KOPT-K1 (cell line): Measurements from ENCODE around the gene ELAVL2.

Source experiments
- H3K27ac ChIP-seq: fragments of 200-600 bp; sonication (generic); 2 replicates; pipeline ENCODE4 v1.5.1; 2016; ENCODE audit warnings: antibody characterized with exemption, mild to moderate bottlenecking, low read depth, low read length; ENCODE audit not compliant: poor library complexity, severe bottlenecking
- H3K36me3 ChIP-seq: fragments of 200-600 bp; sonication (generic); 2 replicates; pipeline ENCODE4 v1.5.1; 2017; ENCODE audit warnings: antibody characterized with exemption, mild to moderate bottlenecking, low read length, moderate library complexity; ENCODE audit not compliant: insufficient read depth
- H3K9me3 ChIP-seq: fragments of 200-600 bp; sonication (generic); 2 replicates; pipeline ENCODE4 v1.5.1; 2017; ENCODE audit warnings: antibody characterized with exemption, low read length, mild to moderate bottlenecking; ENCODE audit not compliant: insufficient read depth, poor library complexity, severe bottlenecking

The ELAVL2 gene

DNA sequence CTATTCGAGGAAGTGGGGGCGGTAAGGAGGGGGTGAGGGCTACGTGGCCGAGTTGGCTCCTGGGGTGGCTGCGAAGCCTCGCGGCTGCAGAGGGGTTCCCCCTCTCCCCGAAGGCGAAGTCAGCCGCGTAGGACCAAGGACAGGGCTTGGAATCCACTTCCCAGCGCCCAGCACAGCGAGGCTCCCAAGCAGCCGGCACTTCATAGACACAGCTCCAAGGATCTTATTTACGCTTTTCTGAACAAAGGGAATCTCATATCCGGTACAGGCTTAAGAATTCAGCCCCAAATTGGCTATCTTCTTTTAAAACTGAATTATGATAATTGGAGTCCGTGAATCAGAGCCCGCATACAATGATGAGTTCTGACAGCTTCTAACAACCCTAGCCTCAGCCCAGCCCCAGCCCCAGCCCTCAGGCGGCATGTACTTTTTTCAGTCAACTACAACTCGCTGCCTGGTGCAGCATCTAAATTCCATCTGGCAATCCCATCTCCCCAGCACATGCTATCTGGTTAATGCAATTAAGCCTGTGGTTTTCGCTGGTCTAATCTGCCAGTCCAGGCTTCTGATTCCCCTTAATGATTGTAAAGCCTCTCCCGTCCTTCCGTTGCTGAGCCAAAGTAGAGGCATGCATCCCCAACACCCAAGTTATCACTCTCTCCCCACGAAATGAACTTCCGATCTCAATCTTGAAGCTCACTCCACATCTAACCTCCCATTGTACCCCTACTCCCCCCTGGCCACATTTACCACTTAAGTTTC is 1.0 kb downstream of the ELAVL2 start:
- Histone ChIP-seq H3K36me3 (no peaks in the 10 kb centered on the region), H3K27ac (no peak overlapping the region), H3K9me3 (peaks cover 10% of the 10 kb centered on the region)

- H3K27ac ChIP-seq: no peak overlapping the region
- no peaks in the 10 kb centered on the region for H3K36me3 ChIP-seq
- H3K9me3 ChIP-seq: peaks cover 10% of the 10 kb centered on the region
Measured at GRCh38 chr9:23823986-23824829, 1.8 kb downstream of the ELAVL2 start.

GRCh38 chr9:23823269-23823668 is 2.8 kb downstream of the ELAVL2 start:
- no peaks in the 10 kb centered on the region for H3K36me3 ChIP-seq
- H3K27ac ChIP-seq: no peak overlapping the region
- peaks cover 10% of the 10 kb centered on the region for H3K9me3 ChIP-seq

DNA sequence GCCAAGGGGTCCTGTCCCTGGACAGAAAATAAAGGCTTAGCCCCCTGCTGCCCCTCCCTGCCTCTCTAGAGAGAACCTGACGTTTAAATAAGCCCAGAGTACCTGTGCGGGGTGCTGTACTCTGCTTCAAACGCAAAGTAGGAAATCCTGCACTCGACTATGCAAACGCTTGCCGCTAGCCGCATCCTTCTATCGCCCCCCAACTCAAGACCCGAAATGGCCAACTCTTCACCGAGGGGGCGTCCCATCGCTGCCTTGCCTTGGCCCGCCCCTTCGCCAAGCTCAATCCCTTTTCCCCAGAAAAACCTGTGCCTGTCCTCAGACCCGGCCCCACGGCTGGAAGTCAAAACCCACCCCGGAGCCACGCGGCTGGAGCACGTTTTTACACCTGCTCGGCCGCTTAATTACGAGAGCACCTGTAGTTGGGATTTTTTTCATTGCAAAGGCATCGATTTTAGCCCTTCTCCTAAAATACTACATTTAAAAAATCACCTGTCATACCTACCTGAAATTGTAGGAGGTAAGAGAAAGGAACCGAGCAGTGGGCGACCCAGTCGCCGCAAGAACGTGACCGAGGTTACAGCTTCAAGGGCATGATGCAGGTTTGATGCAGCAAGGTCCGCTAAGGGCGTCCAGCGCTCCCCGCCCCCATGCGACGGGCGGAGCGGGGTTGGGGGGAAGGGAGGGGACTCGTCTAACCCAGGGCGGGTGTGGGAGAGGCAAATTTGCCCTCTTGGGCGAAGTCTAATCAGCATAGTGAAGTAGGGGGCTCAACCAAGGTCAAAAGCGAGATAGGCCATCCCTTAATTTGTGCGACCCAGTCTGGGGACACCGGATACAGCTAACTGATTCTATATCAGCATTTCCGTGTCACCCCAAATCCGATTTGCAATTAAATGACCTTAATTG is 3.5 kb downstream of the ELAVL2 start:
- Histone ChIP-seq H3K9me3 (peaks cover 10% of the 10 kb centered on the region), H3K27ac (no peak overlapping the region), H3K36me3 (no peaks in the 10 kb centered on the region)

DNA sequence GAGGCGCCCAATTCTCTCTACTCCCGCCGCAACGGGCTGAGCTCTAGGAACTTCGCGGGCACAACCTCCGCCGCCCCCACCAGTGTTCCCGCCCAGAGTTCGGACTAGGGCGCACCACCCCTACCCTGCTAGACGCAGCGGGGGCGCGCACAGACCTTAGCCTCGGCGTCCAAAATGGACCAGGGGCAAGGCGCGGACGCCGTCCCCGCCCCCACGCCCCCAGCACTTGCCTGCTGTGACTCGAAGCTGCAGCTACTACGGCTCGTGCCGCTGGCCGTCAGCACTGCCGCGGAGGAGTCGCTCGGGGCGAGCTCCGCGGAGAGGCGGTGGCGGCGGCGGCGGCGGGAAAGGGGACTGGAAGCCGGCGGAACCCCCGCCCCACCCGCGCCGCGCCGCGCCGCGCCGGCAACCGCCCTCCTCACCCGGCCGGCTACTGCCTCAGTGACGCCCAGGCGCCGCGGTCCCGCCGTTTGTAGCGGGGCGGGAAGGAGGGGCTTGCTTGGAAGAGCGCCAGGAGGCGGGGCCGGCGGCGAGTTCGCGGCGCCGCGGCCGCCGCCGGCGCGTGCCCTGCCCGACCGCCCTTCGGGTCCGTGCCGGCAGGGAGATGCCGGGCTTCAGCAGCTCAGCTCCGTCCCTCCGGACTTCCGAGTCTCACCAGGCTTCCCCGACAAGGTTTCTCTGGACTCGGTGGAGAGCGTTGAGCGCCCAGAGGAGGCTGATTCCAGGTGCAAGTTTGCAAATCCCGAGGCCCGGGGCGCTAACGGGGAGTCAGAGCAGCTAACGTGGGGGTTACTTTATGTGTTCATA is 4.5 kb downstream of the ELAVL2 start:
- H3K27ac ChIP-seq: no peak overlapping the region
- H3K36me3 ChIP-seq: no peaks in the 10 kb centered on the region
- peaks cover 10% of the 10 kb centered on the region for H3K9me3 ChIP-seq

DNA sequence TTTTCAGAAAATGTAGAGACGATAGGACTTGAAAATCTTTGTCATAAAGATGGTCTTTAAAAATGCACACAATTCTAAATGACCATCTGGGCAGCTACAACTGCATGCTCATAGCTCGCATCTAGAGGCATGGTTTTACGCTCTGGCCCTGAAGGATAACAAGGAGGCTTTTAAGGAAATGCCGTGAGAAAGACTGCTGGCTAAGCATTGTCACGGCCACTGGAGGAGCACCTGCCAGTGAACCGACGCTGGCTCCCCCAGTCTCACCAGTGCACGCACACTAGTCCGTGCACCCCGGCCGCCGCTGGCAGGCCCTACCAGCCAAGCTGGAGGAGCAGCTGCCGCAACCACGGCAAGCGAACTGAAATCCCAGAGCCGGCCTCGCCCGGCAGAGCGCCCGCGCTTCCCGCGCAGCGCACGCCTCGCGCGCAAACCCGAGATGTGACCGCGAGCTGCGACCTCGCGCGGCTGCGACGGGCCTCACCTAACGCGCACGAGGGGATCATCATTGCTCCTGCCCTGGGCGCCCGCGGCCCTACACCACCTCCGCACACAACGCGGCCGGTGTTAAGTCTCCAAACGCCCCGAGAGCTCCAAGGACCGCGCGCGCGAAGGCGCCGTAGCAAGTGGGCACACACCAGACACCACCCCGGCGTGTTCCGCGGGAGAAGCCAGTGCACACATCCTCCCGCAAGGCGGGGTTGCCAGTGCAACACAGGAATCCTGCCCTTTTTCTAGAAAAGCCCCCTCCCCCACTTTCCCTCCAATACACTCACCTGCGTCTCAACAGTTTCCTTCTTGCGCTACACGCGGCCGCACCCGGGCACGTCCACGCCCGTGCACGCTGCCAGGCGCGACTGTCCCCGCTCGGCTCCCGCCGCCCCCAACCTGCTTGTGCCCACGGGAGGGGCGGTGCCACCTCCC is 5.3 kb downstream of the ELAVL2 start:
- peaks cover 10% of the 10 kb centered on the region for H3K9me3 ChIP-seq
- no peak overlapping the region for H3K27ac ChIP-seq
- no peaks in the 10 kb centered on the region for H3K36me3 ChIP-seq

- no peak overlapping the region for H3K27ac ChIP-seq
- H3K36me3 ChIP-seq: no peaks in the 10 kb centered on the region
- peaks cover 4% of the 10 kb centered on the region for H3K9me3 ChIP-seq
Measured at GRCh38 chr9:23819403-23819802, 6.6 kb downstream of the ELAVL2 start.

GRCh38 chr9:23814243-23814642 is 11.8 kb downstream of the ELAVL2 start:
- Histone ChIP-seq H3K27ac (no peak overlapping the region), H3K9me3 (no peaks in the 10 kb centered on the region)

GRCh38 chr9:23812673-23813072 is 13.4 kb downstream of the ELAVL2 start:
- Histone ChIP-seq H3K36me3 (no peaks in the 10 kb centered on the region), H3K9me3 (no peaks in the 10 kb centered on the region), H3K27ac (no peak overlapping the region)

More at GRCh38 chr9:23814243-23814642, 11.8 kb downstream of the ELAVL2 start:
- no peaks in the 10 kb centered on the region for H3K36me3 ChIP-seq

DNA sequence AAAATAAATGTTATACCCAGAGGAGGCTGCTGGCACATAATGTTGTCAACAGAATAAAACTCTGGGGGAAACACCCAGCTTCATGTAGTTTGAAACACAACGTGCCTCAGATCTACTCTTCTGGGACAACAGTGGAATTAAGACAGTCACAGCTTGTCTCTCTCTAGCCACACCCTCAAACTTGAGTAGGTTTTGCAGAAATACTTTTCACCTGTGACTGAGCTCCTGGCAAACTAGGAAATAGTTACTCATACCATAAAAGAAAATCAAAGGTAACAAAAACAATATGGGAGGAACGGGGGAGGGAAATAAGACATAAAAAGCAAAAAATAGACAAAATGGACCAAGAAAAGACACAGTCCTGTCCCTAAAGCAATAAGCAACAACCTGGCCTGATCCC is 14.4 kb downstream of the ELAVL2 start:
- H3K9me3 ChIP-seq: no peaks in the 10 kb centered on the region
- no peak overlapping the region for H3K27ac ChIP-seq
- no peaks in the 10 kb centered on the region for H3K36me3 ChIP-seq

GRCh38 chr9:23803216-23803615 is 22.8 kb downstream of the ELAVL2 start:
- Histone ChIP-seq H3K9me3 (no peaks in the 10 kb centered on the region), H3K27ac (no peak overlapping the region), H3K36me3 (no peaks in the 10 kb centered on the region)

DNA sequence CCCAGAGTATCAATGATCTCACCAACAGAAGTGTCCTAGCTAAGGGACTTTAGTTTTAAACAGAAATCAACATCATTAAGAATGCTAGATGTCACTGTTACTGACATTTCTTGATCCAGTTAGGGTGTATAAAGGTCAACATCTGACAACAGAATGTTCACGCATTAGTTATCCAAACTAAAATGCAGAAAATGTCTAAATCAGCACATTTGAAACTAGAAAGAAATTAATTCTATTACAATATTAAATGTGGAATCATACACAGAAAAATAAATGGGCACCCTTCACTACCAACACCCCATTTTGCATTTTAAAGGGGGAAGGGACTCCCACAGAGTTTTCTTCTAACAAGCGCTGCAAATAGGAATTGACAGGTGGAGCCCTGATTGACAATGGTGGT is 24.5 kb downstream of the ELAVL2 start:
- Histone ChIP-seq H3K9me3 (no peaks in the 10 kb centered on the region), H3K36me3 (no peaks in the 10 kb centered on the region), H3K27ac (no peak overlapping the region)

DNA sequence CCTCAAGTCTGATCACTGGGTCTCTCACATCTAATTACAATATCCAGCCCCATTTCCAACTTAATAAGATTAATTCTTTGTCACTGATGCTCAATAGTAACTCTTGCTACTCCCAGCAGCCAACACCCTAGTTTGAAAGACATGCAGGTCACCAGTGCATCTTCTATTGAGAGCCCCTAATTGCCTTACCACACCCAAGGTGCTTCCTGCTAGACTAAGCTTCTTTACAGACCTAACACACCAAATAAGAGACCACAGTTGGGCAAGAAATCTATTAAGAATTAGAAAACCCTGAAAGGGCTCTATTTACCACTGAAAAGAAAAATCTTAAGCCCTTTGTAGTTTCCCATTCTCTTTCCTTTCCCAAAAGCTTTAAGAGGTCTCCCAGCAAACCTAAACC is 26.5 kb downstream of the ELAVL2 start:
- Histone ChIP-seq H3K36me3 (no peaks in the 10 kb centered on the region), H3K27ac (no peak overlapping the region), H3K9me3 (no peaks in the 10 kb centered on the region)
